Stimulated activated CD8-positive, alpha-beta memory T cell treated with anti-CD3 and anti-CD28 coated beads, Interleukin-15, amount 100 ng/mL, for 4 hours (primary cell): ENCODE data around the gene TRIP11.

Experiments used
- DNase-seq, 2 donors: peaks; one replicate each; pipeline ENCODE4 v3.0.0-alpha.2; 2020; ENCODE audit warnings: low read depth in 2 of 2

TRIP11 gene

DNA sequence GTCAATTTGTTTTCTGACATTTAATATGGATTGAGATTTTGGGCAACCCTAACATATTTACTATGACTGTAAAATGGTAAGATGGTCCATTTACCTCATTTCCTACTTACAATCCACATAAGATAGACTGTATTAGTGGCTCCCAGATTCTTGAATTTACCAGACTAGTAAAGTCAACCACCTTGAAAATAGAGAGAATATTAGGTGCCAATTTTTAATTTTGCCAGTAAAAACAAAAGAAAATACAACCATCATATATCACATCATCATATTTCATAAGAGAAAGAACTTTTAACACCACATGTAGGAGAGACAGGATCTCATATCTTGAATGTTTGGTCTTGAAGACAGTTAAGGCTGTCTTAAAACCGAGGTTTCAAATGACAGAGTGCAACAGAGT is 84.7 kb downstream of the TRIP11 start:
- DNase-seq = no peak

DNA sequence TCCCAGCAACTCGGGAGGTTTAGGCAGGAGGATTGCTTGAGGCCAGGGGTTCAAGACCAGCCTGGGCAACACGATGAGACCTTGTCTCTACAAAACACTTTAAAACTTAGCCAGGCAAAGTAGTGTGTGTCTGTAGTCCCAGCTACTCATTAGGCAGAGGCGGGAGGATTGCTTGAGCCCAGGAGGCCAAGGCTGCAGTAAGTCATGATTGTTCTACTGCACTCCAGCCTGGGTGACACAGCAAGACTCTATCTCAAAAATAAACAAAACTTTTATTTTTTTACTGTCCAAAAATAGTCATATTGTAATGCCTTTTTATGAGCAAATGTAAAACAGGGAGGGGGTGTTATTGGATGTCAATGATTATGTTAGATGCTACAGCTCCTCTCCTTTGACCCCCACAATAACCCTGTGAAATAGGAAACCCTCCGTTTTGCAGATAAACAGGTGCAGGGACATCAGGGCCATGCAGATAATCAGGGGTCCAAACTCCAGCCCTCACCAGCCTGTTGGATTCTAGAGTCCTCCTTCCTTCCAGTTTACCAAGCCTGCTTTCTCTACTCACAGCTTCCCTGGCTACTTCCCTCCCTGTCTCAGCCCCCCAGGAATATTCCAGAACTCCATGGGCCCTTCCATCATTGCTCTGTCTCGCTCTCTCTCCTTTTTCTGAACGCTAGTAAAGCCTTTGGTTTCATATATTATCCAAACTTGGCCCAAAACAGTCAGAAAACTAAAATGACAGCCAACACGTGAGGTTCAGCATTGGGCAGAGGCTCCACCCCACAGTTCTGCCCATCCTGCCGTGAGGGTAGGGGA is 86.5 kb downstream of the TRIP11 start:
- no peak for DNase-seq

DNA sequence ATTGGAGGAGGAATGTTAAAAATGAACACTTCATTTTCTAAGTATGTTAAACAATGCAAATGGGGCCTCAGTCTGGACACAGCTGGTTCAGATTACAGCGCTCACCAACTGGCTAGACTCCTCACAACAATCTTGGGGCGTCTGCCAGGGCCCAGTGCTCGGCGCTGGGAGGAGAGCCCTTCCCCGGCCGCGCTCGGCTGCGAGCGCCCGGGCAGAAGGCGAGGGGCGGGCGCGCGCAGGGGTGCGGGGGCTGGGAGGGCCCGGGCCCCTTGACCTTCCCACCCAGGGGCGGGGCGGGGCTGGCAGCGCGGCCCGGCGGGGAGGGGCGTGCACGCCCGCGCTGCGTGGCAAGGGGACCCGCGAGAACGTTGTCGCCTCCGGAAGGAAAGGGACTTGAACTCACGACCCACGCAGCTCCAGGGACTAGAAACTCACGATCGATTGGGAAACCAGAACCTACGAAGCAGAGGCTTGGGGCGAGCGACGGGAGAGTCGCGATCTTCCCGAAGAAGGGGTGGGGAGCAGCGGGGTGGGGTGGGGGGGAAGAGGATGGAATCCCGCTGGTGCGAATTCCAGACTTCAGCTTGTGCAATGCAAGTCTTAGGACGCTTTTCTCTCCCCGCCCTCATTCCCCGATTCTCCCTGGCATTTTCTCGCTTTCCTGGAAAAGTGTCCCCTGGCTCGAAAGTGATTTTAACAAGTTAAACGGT is 92.2 kb downstream of the TRIP11 start, which contains the start of gene FBLN5:
Gene FBLN5 (minus strand): TSS at position 220 of the 710 bp plus-strand sequence. CDS start 465 bp downstream, outside the sequence.
- DNase-seq = peak in 1 of 2 donors; percentile 19

DNA sequence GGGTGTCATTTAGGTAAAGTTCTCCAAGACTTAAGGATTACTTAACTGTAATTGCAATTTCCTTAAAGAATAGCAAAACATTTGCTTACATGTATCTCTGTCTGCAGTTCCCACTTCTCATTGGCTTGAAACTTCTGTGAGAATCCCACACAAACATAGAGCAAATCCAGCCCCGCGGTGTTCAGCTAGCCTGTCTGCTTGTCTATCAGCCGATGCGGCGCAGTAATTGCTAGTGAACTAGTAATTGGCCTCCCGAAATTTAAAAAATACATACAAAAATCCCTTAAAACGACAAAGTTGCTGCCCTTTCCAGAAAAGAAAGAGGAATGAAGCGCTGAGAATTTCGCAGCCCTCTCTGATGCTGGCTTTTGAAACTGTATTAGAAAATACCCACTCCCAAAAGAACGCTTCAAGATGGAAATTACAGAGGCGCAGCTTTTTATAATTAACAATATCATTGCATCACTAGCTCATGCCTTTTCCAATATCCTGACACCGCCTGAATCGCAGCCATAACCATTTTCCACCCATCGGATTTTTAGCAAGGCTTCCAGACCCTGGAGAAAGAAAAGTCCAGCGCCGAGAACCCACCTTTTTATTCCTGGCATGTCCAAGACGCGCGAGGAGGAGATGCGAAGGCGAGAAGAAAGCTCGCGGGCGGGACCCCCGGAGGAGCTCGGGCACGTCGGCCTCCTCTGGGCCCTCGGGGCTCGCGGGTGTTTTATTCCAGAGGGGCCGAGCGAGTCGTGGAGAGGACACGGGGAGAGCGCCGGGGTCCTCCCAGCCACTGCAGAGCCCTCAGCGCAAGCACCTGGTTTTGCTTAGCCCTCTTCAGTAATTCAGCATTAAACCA is 93.0 kb downstream of the TRIP11 start:
- DNase-seq = no peak

DNA sequence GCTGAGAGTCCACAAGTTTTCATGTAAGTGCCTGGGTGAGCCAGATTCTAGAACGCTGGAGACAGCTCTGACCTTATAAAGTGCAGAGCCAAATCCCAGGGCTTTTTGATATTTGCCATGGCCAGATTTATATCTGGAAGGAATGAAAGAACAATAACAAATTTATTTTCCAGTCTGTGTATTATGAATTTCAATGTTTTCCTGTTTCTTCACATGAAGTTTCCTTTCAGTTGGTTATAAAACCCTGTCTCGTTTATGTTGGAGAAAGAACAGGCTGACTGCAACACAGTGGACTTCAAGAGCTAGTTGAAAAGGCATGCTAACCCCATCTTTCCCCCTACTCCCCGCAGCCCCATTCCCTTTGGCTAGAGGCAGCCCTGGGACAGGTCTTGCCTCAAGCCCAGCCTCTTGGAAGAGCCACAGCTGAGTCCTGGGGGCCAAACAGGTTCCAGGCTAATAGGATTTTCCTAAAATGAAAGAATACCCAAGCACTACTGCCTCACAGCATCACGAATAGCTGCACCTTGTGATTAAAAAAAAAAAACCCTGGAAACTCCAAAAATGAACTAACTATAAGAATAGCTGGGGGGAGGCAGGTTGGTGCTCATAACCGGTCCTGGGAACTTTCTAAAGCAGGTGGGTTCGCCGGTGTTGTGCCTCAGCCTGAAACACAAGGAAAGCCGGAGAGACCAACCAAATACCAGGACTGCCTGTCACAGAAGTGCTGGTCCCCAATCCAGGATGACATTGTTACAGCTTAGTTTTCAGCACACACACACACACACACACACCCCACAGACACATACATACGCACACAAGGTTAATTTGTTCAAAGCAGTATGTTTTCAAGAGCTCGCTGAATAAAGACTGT is 93.9 kb downstream of the TRIP11 start:
- no peak for DNase-seq

DNA sequence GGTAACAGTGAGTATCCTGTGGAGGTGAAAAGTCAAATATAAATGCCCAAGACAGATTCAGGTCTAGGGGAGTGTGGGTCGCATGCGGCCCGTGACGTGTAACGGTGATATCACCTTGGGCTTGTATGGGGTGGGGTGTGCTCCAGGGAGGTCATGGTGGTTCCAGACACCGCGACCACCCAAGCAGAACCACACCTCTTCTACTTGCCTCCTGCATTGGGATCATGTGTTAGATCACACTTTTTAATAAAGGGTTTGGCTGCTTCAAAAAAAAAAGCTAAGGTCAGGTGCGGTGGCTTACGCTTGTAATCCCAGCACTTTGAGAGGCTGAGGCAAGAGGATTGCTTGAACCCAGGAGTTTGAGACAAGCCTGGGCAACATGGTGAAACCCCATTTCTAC is 96.9 kb downstream of the TRIP11 start:
- no peak for DNase-seq

DNA sequence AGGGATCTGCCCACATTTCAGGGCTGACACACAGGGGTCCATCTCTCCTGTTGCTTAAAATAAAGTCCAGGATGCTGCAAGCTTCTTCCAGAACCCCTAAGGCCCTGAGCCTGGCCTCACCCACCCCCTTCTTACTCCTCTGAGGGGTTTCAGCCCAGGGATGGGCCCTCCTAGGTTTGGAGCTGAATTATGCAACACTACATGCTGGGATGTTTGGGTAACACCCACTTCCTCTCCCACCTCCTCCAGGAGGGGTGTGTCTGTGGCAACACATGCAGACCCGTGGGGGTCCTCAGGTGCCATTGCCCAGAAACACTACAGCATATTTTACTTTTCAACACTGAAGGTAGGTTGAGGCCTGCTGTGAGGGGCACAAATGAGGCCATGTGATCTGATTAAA is 97.7 kb downstream of the TRIP11 start:
- no peak for DNase-seq

DNA sequence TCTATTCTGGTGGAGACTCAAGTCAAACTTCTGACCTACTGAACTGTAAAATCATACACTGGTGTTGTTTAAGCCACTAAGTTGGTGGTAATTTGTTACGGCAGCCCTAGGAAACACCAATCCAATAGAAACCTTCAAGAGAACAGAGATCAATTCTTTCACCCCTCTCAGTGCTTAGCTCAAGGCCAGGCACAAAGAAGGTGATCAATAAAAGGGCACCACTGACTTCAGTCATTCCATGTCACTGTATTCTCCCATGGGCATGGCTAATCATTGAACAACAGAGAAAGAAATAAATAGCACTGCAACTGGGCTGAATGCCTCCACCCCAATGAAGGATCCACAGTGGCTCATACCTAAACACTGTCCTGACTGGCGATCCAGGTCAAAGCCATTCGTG is 99.7 kb downstream of the TRIP11 start:
- no peak for DNase-seq

DNA sequence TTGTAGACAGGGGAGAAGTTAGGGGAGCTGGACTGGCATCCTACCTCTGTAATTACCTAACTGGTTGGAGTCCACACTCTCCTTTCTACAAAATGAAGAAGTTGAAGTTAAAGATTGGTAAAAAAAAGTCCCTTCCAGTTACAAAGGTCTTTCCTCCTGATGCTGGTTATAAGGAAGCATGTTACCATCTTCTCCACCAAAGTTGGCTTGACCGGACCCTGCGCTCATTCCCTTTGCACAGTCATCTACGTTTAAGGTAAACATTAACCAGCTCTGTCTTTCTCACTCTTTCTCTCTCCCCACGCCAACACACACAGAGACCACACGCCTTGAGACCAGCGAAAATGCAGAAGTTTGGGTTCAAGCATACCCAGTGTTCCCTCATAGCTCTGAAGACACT is 104.3 kb downstream of the TRIP11 start:
- no peak for DNase-seq

DNA sequence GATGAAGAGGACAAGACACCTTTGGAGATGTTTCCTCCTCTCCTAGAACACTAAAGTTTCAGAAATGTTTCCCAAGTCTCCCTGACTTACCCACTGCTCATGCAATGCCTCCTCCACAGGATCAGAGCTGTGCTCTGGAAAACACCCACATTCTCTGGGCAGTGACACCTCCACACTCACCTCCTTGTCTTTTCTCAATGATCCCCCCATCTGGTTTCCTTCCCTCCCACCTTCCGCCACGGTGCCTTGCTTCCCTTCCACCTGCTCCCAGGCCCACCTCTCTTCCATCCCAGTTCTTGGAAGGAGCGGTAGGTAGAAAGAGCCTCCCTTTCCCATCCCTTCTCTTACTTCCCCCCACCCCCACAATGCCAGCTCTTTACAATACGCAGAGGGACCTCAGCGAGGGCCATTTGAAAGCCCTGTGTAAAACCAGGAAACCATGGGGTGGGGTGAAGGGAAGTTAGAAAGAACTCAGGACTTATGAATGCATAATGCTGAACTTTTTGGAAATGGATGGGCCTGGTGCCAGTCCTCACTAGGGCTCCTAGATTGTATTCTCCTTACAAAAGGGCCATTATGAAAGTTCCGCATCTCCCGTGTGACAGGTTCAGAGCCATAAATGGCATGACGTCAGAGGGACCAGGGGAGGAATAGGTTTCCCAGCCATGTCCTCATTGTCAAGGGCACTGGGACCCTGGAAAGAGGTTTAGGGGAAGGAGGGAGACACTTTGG is 105.1 kb downstream of the TRIP11 start:
- DNase-seq = no peak

DNA sequence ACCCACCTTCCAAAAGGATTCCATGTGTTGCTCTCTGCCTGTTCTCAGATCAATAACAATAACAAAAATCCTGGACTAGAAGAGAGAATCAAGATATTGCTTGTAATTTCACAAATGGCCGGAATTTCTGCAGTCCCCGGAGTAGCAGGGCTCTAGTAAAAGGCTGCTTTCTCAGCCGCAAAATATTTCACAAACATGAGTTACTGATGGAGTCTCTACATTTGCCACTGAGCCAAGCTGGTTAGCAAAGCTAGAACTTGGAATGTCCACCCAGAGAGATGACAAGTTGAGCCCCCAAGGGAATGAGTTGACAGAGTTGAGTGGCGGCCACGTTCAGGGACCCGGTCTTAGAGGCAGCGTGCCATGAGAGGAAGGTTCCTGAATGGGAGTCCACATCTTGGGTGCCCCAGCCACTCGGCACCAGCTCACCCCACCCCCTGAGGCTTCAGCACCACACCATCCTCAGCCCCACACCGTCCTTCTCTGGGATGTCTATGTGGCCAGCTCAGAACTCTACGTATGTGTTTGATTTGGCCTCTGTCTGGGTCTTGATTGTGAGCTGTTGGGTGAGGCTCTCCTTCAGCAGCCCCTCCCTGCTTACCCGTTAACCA is 108.3 kb downstream of the TRIP11 start:
- no peak for DNase-seq

DNA sequence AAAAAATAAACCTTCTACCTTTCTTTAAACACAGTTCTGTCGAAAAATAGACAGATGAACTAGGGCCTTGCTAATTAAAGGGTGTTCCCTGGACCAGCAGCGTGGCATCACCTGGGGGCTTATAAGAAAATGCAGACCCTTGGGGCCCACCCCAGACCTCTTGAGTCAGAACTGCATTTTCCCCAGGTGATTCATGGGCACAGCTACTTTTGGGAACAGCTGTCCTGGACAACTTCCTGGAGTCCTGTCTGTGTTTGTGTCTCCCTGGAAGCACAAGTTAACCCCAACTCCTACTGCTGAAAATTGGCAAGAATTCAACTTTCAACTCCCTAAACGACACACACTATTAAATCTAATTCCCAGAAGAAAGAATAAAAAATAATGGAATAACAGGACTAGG is 110.2 kb downstream of the TRIP11 start:
- DNase-seq = no peak

DNA sequence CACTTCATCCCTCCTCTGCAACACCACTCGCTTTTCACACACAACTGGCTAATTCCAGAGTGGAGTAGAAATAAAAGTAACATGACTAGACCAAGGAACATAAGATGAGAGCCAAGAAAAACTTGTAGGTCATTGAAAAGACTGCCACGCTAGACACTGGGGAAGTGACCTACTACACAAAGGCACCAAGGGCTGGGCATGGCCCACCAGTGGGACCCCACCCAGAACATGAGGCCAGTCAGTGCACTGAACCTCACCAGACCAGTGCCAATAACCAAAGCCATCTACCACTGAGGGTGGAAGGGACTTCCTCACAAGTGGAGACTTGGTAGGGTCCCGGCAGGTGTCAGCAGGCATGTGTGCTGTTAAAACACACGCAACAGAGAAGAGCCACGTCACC is 112.1 kb downstream of the TRIP11 start:
- no peak for DNase-seq

DNA sequence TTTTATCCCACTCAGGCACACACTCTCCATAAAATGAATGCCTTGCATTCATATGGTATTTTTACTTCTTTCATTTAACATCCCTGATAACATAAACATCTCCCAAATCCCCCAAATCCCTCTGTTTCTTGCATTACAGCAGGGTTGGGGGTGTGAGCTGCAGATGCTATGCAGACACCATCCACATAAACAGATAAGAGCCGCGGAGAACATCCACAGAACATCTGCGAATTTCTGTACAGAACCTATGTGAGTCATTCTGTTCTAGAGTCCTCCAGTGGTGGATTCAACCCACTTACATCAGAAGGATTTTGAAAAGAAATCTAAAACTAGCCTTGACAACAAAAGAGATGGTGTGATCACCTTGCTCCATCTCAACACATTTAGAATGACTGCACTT is 112.7 kb downstream of the TRIP11 start:
- DNase-seq = no peak

DNA sequence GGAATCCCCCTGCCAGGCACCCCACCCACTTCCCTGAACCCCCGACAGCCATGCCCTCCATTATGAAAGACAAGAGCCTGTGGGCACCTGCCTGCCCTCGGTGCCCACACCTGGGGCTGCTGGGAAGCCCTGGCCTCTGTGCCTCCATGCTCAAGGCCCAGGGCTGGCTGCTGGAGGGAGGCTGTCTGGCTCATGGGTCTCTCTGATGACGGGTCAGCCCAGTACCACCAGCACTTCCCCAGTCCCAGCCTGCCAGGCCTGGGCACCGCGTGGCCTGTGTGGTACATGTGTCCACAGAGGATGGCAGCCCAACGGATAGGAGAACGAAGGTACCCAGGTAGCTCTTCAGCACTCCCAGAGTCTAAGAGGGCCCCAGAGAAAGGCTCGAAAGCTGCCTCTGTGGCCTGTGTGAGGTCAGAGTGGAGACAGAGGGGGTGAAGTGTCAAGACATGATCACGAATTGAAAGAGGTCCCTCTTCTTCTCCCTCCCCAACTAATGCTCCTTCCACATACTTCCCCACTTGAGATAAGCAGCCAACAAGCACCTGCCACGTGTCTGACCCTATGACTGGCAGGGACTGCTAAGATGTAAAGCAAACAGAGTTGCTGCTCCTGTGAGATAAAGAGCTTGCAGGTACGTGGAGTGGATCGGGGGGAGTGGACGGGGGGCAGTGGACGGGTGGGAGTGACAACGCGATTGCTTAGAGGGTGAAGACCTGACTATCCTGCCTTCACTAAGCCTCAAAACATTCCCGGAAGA is 113.5 kb downstream of the TRIP11 start:
- no peak for DNase-seq

DNA sequence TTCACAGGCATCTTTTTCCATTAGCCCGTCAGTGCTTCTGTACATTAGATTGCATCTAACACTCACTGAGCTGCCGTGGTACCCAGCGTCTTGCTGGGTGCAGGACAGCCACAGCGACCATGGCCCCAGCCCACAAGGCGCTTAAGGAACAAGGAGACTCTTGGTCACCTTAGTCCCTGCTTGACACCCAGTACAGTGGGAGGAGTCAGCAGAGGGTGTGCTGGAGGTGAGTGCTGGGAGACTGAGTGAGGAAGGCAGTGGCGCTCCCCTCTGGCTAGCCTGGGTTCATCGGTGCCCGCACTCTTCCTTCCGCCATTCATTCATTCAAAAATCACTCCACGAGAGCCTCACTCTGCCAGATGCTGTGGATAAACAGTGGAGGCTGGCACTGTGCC is 114.1 kb downstream of the TRIP11 start:
- DNase-seq = no peak

DNA sequence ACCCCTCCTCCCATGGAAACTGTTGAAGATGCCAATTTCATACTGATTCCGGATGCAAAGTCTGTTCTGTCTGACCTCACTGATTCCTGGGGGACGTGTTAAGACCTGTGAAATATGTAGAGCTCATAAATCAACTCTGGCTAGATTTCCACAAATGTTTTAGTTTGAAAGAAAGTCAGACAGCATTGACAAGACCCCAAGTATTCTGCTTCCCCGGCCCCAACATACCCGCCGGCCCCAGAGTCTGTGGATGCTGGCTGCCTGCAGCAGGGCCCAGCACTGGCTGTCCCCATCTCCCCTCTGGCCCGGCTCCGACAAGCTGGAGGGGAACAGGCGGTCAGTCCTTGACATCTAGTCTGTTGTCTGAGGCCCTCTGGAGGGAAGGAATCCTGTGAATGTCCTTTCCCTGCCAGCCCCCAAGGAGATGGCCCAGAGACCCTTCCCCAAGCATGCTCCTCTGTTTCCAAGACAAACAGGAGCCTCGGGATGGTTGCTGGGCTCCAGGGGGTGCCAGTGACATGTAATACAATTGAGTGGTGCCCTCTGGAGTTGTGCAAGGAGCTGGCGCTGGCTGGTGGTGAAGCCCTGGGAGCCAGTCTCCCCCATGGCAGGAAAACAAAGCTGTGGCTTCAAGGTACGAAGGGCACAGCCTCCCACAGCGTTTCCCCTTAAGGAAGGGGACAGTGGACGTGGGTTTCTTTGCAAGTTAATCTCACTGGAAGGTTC is 114.7 kb downstream of the TRIP11 start:
- no peak for DNase-seq

DNA sequence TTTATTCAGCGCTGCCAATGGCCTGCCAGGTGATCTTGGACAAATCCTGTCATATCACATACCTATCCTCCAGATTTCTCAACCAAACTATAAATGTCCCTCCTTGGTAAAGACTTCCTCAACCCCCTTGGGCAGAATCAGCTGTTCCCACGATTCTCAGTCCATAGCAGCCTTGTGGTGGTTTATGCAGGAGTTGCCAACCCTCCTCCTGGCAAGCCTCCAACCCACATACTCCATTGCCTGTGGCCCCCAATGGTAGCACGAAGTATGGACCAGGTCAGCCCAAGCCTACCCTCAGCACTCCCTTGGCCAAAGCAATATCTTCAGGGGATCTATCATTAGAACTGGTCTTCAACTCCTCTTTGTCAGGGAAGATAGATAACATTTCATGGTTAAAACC is 119.3 kb downstream of the TRIP11 start:
- DNase-seq = no peak

DNA sequence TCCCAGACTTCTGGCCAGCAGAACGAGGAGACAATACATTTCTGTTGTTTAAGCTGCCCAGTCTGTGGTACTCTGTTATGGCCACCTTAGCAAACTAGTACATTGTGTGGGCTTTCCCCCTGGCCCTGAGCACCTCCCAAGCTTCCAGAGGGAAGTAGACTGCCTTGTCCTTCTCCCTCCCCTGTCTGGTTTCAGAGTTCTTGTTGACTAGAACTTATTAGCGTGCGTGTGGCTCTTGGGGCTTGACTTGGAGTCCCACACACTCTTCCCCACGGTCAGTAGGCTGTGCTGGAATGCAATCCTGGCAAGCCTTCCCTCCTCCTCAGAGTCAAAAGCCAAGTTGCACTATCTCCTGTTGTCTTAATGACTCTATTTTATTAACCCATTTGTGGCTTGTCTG is 120.0 kb downstream of the TRIP11 start:
- no peak for DNase-seq
